HG03442 (cell line): ENCODE measurements around the gene ARPC2.

Experiments
- ATAC-seq: cut with Tn5 transposase; IDR thresholded peaks from one replicate; pipeline ENCODE4 v1.9.1; 2021; ENCODE audit warnings: mild to moderate bottlenecking, moderate library complexity; ENCODE audit not compliant: unreplicated experiment

ARPC2 gene

DNA sequence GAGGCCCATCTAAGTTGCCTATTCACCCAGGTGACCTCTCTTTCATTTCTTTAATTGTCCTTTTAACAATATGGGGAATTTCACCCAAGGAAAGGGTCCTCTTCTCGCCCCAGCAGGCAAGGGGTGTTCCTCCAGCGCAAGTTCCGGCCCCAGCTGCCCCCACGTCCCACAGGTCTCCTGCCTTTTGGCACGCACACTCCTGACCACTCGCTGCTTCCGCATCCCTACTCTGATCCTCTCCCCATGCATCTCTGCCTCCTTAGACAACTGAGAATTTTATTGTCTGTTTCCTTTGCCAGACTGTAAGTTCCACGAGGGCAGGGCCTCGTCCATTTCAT lies 684 bp upstream of the ARPC2 start:
- no peak for ATAC-seq

DNA sequence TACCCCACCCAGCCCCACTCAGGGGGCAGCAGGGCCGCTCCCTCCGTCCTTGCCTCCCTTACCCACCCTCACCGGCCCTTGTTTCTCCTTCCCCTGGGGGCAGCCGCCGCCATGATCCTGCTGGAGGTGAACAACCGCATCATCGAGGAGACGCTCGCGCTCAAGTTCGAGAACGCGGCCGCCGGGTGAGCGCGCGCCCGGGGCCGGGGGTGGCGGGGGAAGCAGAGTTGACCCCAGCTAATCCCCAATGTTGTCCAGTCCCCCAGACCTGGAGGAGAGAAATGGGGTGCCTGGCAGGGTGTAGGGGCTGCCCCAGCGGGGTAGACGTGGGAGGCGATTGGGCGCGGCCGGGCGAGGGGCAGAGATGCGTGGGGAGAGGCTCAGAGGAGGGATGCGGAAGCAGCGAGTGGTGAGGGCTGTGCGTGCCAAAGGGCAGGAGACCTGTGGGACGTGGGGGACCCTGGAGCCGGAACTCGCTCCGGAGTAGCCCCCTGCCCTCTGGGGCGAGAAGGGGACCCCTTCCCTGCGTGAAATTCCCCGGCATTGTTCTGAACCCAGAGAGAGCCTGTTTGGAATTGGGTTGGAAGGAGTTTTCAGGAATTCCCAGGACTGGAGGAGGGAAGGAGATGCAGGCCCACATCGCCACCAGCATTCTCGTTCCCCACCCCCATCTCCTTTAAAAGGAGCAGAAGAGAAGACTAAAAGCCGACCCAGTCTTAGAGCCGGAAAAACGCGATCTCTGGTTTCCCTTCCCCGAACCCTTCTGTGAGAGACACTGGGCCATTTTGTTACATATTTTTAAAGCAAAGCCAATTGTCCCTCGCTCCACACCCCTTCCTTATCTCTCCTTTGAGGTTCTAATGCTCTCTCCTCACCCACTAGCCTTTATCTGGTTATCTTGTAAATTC lies 625 bp downstream of the ARPC2 start:
- ATAC-seq: peak; percentile 30

DNA sequence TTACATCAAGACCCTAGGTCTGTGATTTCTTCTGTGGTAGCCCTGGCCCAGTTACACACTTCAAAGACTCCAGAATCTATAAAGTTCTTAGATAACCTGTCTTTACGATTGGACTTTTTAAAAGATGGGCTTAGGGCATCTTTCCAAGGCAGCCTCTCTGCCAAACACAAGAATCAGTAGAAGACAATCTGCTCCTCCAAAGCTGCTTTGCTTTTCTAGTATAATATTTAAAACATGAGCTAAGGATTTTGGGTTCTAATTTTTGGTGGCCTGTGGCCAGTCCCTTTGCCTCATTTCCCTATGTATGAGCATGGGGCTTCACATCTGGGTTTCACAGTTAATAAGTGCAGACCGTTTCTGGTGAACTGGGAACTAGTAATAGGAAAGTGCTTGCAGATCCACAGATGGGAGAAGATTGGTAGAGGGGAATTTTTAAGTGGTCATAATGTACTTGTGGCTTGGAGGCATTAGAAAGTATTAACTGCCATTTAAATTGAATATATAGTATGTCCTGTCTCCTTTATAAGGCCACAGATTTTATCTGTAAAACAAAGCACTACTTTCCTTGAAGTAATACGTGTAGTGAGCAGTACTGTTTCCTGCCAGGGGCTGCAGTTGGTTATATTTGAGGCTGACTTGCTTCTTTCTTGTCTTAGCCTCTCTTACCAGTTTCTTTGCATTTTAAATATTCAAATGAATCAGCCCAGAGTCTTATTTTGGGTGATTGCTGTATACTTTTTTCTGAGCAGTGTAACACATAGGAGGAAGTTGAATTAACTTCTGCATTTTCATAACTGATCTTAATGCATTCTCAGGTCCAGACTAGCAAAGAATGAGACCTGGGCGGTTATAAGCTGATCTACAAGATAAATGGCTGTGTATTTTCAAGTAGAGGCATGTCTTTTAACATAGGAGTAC lies 1.5 kb downstream of the ARPC2 start:
- peak; percentile 36 for ATAC-seq

DNA sequence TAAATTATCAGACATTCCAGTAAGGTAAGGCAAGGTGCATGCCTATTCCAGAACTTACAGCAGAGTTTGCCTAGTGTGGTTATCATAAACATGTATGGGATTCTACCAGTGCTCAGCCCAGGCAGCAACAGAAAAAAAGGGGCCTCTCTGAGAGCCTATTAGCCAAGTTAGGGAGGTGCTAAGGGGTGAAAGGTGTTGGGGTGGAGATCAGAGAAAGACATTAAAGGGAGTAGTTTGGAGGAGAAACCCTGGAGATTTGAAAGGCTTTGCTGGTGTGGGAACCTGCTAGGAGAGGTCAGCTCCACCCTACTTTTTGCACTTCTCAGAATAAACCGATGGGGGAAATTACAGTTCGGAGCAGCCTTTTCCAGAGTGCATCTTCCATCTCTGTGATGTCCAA lies 2.9 kb downstream of the ARPC2 start:
- no peak for ATAC-seq

DNA sequence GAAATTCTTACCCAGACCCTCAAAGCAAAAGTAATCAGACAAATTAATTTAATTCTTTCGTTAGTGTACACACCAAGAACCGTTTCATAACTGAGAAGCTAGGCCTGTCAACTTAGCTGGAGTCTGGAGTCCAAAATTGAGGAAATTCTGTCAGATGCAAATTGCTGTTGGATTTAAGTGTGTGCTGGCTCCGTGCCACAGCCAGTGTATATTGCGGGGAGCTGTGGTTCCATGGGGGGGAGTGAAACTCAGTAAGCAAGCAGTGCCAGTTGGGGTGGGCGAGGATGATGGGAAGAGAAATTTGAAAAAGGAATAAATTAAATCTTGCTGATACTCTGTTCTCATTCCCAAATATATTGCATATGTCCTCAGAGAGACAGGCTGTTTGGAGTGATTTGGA lies 4.0 kb downstream of the ARPC2 start:
- no peak for ATAC-seq

DNA sequence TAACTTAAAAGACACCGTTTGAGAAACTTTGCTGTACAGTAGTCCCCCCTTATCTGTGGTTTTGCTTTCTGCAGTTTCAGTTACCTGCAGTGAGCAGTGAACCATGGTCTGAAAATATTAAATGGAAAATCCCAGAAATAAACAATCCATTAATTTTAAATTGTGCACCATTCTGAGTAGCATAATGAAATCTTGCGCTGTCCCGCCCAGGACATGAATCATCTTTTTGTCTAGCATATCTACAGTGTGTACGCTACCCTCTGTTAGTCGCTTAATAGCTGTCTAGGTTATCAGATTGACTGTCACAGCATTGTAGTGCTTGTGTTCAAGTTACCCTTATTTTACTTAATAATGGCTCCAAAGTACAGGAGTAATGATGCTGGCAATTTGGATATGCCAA lies 6.1 kb downstream of the ARPC2 start:
- ATAC-seq: no peak

DNA sequence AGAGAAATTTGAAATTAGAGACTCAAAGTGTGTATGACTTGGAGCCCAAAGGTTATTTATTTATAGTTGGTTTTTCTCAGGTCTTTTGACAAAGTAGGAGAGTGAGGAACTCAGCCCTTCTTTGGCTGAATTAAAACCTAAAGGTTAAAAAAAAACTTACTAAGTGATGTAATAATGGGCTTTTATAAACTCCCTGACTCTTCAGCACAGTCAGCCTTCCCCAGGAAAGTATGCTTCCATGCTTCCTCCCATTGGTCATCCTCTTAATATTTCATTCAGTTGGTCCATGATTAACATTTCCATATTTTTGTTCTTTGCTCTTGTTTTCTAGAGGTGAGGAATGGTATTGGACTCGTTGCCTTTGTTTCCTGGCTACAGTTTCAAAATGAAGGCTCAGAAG lies 7.2 kb downstream of the ARPC2 start:
- no peak for ATAC-seq

DNA sequence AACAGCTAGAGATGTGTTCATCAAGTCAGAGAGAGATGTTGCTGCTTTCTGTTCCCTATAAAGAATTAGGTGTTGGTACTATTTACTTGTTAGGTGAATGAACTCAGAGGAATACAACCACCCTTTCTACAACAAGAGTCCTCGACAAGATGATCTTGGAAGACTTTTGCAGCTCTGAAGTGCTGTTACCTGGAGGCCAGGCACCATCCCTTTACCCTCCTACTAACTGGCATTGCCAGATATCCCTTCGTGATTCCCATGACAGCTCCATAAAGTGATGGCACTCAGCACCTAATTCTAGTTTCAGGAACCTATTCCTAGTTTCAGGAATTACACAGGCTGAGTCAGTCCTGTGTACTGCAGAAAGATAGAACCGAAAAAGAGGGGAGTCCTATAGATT lies 9.9 kb downstream of the ARPC2 start:
- no peak for ATAC-seq

DNA sequence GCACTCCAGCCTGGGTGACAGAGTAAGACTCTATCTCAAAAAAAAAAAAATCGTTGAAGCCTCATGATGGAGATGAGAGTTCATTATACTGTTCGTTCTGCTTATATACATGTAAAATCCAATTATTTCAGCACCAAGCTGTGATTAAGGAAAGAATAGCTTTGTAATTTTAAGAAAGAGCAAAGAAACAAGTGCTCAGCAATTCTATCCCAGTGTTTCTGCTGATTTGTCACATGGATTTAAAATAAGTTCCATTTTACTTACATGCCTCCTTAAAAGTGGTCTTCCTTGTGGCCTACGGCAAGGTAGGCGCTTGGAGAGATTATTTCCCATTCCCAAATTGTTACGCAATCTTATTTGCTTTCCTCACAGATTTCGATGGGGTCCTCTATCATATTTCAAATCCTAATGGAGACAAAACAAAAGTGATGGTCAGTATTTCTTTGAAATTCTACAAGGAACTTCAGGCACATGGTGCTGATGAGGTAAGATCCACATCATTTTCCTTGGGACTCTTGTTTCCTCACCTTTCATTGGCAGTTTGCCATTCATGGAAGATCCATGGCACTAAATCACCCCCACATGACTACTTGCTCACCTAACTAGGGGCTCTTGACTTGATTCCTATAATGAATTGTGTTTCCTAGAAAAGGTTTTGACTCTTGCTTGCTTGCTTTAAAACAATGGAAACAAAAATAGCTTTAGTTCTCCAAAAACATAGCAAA lies 11.5 kb downstream of the ARPC2 start:
- no peak for ATAC-seq

DNA sequence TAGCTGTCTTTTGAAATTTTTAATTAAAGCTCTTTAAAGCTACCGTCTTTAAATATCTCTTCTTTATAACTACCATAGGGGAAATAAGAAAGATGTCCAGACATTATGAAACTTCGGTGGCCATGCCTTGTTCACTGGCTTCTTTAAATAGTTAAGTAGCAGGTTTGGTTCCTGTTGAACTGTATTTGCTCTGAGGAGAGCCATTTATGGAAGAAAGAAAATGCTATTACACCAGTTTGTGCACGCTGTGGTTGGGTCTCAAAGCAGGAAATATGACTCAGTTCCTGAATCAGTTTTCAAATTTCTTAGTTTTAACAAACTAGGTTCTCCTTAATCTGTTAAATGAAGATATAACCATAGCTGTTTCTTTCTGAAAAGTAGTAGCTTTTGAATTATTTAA lies 12.2 kb downstream of the ARPC2 start:
- peak; percentile 94 for ATAC-seq

DNA sequence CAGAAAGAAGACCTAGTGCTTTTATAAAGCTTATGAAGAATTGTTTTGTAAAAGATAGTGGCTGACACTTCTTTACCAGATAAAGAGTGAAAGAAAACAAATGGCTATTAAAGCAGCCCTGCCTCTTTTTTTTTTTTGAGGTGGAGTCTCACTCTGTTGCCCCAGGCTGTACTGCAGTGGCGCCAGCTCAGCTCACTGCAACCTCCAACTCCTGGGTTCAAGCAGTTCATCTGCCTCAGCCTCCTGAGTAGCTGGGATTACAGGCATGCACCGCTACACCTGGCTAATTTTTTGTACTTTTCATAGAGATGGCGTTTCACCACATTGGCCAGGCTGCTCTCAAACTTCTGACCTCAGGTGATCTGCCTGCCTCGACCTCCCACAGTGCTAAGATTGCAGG lies 12.9 kb downstream of the ARPC2 start:
- no peak for ATAC-seq

DNA sequence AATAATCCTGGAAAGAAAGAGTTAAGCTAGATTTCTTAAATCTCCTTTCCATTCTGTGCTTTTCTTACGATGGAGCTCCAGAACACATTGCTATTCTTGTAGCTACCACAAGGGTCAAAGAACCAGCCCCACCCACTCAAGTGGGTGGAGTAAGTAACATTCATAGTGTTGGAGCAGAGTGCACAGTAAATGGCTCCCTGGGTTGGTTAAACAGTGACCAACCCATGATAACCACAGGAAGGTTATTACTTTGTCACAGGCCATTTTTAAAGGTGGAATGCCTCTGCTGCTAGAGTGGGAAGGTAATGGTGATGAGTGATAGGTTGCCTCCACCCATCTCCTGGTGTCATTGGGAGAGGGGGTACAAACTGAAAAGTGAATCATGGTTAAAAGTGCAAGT lies 13.9 kb downstream of the ARPC2 start:
- peak; percentile 34 for ATAC-seq

DNA sequence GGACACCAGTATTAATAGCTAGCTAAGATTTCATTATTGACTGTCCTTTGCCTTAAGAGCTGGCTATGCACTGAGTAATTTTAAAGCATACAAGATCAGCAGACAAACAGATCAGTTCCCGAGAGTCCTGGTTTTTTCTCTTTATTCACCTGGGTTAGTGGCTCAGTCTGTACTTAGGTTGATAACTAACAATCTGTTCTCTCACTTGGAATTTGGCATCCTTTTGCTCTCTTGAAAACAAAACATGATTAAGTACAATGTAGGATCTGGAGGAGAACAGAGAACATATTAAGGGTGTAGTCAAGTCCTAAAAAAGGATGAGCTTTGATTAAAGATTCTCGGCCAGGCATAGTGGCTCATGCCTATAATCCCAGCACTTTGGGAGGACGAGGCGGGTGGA lies 16.6 kb downstream of the ARPC2 start:
- ATAC-seq: no peak

DNA sequence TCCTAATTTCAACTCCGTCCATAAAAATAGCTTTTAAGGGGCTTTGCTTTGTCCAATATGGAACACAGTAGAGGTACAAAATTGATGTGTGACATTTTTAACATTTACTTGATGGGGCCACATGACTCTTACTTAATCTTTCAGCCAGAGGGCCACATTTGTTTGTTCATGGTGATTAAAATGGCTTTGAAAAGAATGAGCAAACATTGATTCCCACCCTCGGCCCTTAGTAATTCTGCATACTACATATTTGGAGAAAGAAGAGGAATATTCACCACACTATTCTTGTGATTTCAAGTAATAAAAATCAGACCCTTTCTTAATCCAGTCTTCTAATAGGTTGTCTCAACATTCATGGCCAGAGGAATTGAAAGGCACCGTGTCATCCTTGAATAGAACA lies 17.5 kb downstream of the ARPC2 start:
- no peak for ATAC-seq

DNA sequence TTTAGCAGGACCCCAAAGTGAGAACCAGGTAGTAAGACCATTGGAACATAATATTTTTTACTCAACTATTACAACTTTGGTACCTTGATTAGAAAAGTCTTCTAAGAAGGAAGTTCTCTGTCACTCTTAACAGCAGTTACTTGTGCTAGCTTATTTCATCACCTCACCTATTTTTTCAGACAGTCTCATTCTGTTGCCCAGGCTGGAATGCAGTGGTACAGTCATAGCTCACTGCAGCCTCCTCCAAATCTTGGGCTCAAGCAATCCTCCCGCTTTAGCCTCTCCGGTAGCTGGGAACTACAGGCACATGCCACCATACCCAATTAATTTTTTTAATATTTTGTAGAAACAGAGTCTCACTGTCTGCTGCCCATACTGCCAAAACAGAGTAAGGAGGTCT lies 18.0 kb downstream of the ARPC2 start:
- no peak for ATAC-seq

DNA sequence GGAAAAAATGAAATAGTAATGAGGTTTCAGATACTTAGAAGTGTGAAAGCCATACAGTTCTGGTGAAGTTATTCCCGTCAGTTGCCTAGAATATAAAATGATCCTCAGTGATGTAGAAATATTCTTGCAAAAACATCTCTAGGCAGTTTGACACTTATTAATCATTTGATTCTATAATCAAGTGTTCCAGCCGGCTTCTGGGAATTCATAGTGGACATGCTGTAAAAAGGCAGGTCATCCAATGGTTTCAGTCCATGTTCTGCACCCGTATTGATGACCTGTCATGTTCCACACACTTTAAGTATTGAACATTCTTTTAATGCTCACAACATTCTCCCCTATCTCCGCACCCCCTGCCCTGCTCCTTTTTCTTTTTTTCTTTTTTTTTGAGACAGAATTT lies 19.8 kb downstream of the ARPC2 start:
- ATAC-seq: no peak

DNA sequence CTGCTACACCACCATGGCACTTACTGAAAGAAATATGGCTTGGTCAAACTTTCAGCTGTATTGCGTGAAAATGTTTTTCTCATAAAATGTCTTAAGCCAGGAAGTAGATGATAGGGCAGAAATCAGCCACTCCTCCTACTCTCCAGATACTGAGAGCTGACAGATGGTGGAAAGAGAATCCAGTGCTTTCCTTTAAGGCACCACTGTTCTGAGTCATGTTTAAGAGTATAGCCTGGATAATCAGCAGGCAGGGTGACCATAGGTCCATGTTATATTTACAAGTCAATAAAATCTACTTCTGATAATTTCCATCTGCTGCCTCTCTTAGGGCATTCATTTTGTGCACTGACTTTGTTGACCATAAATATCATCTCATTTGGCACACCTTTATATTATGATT lies 21.9 kb downstream of the ARPC2 start:
- no peak for ATAC-seq

DNA sequence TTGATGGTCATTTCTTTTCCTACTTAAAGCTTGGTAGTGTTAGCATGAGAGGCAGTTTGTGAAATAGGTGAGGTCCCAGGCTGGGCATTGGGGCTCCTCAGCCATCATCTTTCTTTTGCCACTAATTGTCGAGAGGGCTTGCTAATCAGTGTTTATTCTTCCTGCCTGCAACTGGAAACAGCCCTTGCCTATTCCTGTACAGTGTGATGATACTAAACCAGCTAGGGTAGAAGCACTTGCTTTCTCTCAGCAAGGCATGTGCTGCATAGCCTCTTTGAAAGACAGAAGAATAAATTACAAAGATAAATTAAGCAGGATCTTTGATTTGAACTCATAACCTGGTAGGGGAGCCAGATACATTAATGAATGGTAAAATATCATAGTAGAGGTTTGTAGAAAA lies 27.2 kb downstream of the ARPC2 start:
- ATAC-seq: no peak

DNA sequence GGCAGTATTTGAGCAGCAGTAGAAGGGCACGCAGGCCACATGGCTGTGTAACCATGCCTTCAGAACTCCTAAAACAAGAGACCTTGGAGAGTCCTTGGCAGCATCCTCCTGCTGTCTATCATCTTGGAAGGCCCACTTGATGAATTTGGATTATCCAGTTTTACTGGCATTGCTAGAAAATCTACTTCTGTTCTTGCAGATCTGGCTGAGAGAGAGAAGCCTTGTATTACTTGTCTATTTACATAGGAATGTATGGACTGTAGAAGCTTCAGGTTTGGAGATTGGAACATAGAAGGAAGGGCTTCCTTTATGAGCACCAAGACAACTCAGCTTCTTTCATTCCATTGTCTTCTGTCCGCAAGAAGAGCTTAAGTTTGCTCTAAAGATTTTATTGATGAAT lies 27.7 kb downstream of the ARPC2 start:
- ATAC-seq: no peak

DNA sequence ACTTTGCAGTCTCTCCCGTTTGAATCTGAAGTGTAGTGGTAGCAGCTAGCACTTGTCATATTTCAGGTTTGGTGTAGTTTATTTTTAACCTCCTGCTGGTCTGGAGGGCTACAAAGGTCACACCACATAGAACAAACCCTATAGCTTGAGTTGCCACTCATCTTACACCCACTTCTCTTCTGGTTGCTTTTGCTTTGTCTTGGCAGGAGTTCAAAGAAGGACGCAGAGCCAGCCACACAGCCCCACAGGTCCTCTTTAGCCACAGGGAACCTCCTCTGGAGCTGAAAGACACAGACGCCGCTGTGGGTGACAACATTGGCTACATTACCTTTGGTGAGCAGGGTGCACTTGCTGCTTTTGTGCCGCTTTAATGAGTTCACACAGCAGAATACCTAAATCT lies 28.2 kb downstream of the ARPC2 start:
- ATAC-seq: no peak

DNA sequence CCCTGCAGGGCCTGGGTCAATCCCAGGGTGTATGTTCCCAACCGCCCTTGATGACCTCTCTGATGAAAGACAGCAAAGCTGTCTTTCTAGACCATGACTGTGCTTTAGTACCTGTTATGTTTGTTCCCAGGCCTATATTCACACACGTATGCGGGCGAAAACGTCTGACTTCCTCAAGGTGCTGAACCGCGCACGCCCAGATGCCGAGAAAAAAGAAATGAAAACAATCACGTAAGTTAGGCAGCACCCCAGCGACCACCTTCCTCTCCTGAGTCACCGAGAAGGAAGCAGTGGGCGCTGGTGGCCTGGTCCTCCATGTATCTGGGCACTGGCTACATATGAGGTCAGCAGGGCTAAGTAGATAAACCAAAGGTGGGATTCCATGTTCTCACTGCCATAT lies 32.7 kb downstream of the ARPC2 start:
- ATAC-seq: no peak
